Lower leg skin (tissue), 4 donors: ENCODE data around the gene GPR31. TPM values are rescaled to one million over a fixed set of nuclear protein-coding genes. Genes with fewer than 3 reads are reported as not detected.

Experiments used
- DNase-seq, 2 donors: peaks; one replicate each; pipeline ENCODE4 v3.0.0-alpha.2; 2019; ENCODE audit warnings: low spot score in 2 of 2
- H3K4me3 ChIP-seq: fragments of 200-600 bp; sonication (generic); 2 replicates; pipeline ENCODE4 v1.5.1; 2017; ENCODE audit warnings: mild to moderate bottlenecking, low read depth; ENCODE audit not compliant: poor library complexity, severe bottlenecking
- POLR2A ChIP-seq, 2 donors: fragments of 450-650 bp; IDR thresholded peaks; one replicate each; pipeline ENCODE4 v1.6.1; 2016 to 2017; ENCODE audit warnings: antibody characterized with exemption in 2 of 2, mild to moderate bottlenecking in 1 of 2, moderate library complexity in 1 of 2
- WGBS, 2 donors: methylation state at CpG; one replicate each; pipeline ENCODE4 v1.1.5; 2018; 5-methylcytosine and 5-hydroxymethylcytosine counted together
- intact Hi-C: fragments of 100-400 bp; cut with DNase I; formaldehyde crosslinking; loops from one replicate; pipeline ENCODE4 v1.15.0; 2023; ENCODE audit warnings: low total_unique reads
- total RNA-seq, 4 donors: library from RNA; depleted of rRNA; stranded (reverse); fragments of >200 nt; gene quantifications; one replicate each; pipeline ENCODE4 v1.1.0, GENCODE V29; 2016
- TF ChIP-seq, protein P1 (sequence below), 3 donors: fragments of 450-650 bp; IDR thresholded peaks; one replicate each; pipeline ENCODE4 v1.5.1; 2016; ENCODE audit warnings: antibody characterized with exemption in 3 of 3, mild to moderate bottlenecking in 3 of 3, moderate library complexity in 2 of 3

GPR31 gene
- total RNA-seq, 4 donors from 2014 or later: not detected

DNA sequence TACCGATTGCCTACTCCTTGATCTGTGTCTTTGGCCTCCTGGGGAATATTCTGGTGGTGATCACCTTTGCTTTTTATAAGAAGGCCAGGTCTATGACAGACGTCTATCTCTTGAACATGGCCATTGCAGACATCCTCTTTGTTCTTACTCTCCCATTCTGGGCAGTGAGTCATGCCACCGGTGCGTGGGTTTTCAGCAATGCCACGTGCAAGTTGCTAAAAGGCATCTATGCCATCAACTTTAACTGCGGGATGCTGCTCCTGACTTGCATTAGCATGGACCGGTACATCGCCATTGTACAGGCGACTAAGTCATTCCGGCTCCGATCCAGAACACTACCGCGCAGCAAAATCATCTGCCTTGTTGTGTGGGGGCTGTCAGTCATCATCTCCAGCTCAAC lies 21.4 kb downstream of the GPR31 start:
- DNase-seq: no peak
- no peak overlapping the region for H3K4me3 ChIP-seq
- 88 to 89% methylated on average over 13 of the region's 13 CpGs for WGBS, 2 donors
- intact Hi-C loops: no loop called here
- no peak for TF ChIP-seq POLR2A (IDR thresholded peaks at IDR 0.05)
- TF ChIP-seq, protein P1, sequence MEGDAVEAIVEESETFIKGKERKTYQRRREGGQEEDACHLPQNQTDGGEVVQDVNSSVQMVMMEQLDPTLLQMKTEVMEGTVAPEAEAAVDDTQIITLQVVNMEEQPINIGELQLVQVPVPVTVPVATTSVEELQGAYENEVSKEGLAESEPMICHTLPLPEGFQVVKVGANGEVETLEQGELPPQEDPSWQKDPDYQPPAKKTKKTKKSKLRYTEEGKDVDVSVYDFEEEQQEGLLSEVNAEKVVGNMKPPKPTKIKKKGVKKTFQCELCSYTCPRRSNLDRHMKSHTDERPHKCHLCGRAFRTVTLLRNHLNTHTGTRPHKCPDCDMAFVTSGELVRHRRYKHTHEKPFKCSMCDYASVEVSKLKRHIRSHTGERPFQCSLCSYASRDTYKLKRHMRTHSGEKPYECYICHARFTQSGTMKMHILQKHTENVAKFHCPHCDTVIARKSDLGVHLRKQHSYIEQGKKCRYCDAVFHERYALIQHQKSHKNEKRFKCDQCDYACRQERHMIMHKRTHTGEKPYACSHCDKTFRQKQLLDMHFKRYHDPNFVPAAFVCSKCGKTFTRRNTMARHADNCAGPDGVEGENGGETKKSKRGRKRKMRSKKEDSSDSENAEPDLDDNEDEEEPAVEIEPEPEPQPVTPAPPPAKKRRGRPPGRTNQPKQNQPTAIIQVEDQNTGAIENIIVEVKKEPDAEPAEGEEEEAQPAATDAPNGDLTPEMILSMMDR (IDR thresholded peaks at IDR 0.05): no peak

GRCh38 chr6:167134448-167135328 lies 23.1 kb downstream of the GPR31 start:
- peak in 1 of 2 donors; percentile 77 for DNase-seq

DNA sequence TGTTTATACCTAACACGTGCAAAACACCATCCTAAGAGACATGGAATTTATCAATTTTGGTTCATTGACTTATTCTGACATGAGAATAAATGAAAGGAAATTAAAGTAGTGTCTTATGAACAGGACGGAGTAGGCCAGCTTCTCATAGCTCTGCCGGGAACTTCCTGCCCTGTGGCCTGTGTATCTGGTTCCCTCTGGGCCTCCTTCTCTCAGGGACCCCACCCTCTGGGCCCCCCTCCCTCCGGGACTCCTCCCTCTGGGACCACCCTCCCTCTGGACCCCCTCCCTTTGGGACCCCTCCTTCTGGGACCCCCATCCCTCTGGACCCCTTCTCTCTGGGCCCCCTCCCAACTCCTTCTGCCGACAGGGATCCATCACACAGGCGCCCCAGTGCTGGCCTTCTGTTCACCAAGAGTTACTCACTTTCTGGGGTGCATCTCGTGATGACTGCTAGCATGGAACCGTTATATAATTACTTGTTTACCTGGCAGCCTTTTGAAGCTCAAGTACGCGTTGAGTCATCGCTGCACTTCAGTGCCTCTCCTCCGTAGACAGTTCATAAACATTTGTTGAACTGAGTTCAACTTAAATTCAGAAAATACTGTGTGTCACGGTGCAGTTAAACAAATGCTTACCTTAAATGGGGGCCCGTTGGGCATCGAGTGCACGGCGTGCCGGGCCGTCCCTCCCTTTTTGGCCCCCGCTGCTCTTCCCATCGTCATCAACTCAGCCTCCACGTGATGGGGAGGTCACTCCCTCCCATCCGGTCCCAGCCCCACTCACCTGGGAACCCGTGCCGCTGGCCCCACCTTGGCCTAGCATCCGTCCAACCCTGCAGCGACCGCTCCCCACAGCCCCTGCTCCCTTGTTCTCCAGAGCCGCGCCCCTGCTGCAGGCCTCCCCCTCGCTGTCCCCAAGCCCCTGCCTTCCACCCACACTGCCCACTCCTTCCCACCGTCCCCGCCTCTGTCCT lies 26.8 kb downstream of the GPR31 start:
- WGBS, 2 donors: 80 to 83% methylated on average over 33 of the region's 33 CpGs
- no peak overlapping the region for H3K4me3 ChIP-seq
- no peak for TF ChIP-seq POLR2A (IDR thresholded peaks at IDR 0.05)
- TF ChIP-seq, protein P1 (IDR thresholded peaks at IDR 0.05): peak in 1 of 3 donors; percentile 59
- intact Hi-C loops: no loop called here
- DNase-seq: no peak

More at GRCh38 chr6:167134448-167135328, 23.1 kb downstream of the GPR31 start:
- no peak overlapping the region for H3K4me3 ChIP-seq
- intact Hi-C loops: no loop called here
- 87 to 88% methylated on average over 23 of the region's 23 CpGs for WGBS, 2 donors
- no peak for TF ChIP-seq POLR2A (IDR thresholded peaks at IDR 0.05)
- TF ChIP-seq, protein P1 (IDR thresholded peaks at IDR 0.05): no peak

DNA sequence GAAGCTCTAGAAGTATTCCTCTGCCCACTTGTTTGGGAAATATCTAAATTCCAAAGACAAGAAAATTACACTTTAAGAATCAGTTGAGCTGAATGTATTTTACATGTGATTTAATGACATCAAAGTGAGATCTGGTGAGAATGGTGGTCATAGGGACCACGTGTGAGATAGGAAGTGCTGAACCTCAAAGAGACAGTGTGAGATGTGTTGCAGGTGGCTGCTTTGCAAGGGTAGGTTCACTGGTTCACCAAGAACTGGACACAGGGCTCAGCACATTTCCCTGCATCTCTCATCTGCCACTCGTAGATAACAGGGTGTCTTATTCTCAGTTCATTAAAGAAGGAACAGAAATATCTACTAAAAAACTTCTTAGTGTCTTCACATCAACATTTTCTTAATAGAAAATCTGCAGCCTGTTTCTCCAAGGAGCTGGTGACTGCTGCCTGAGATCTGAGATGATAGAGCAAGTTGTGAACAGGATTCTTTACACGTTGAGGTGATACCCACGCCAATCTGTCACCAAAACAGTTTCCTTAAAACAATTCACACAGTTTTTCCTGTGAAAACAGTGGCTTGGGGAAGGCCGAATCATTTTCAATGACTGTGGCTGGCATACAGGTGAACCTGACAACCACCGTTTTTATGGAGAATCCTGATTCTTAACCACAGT lies 27.6 kb downstream of the GPR31 start:
- no peak for DNase-seq
- H3K4me3 ChIP-seq: no peak overlapping the region
- WGBS, 2 donors: 69 to 77% methylated on average over 6 of the region's 6 CpGs
- intact Hi-C loops: no loop called here
- no peak for TF ChIP-seq POLR2A (IDR thresholded peaks at IDR 0.05)
- TF ChIP-seq, protein P1 (IDR thresholded peaks at IDR 0.05): no peak

DNA sequence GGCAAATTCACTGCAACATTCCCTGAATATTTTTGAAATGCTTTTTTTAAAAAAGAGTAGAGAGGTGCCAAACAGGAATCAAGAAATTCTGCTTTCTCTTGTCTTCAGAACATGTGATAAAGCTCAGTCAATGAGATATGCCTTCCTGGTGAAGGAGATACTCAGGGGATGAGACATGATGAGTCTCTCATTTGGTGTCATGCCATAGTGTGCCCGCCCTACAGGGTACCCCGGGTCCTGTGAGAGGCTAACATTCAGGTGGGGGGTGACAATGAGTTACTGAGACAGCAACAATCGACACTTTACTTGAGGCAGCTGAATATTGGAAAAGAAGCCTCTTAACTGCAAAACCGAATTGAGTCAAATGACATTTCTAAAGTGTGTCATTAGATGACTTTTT lies 28.2 kb downstream of the GPR31 start:
- WGBS, 2 donors: 62 to 77% methylated on average over 4 of the region's 4 CpGs
- TF ChIP-seq, protein P1 (IDR thresholded peaks at IDR 0.05): no peak
- no peak for TF ChIP-seq POLR2A (IDR thresholded peaks at IDR 0.05)
- DNase-seq: no peak
- no peak overlapping the region for H3K4me3 ChIP-seq
- intact Hi-C loops: no loop called here
